Mucosa of descending colon (tissue), 3 donors: ENCODE results near the gene ATP6V0C. TPM values are rescaled to one million over a fixed set of nuclear protein-coding genes. Genes with fewer than 3 reads are reported as not detected.

ENCODE experiments used
- ATAC-seq: fragments of 200-7000 bp; cut with Tn5 transposase; one replicate; pipeline ENCODE4 v1.9.1; 2020; ENCODE audit warnings: mild to moderate bottlenecking, moderate library complexity
- DNase-seq, 3 donors: peaks; one replicate each; pipeline ENCODE4 v3.0.0-alpha.2; 2020
- H3K36me3 ChIP-seq: fragments of 200-600 bp; one replicate; pipeline ENCODE4 v1.8.0; 2021; ENCODE audit warnings: low read depth, mild to moderate bottlenecking
- H3K4me1 ChIP-seq: fragments of 200-600 bp; one replicate; pipeline ENCODE4 v1.8.0; 2021; ENCODE audit warnings: low read depth, mild to moderate bottlenecking
- H3K4me3 ChIP-seq: fragments of 200-600 bp; one replicate; pipeline ENCODE4 v1.8.0; 2021; ENCODE audit warnings: mild to moderate bottlenecking
- H3K9me3 ChIP-seq: fragments of 200-600 bp; one replicate; pipeline ENCODE4 v1.8.0; 2021; ENCODE audit warnings: mild to moderate bottlenecking
- CTCF ChIP-seq: fragments of 200-600 bp; IDR thresholded peaks from one replicate; pipeline ENCODE4 v1.8.0; 2022; ENCODE audit warnings: antibody characterized with exemption, mild to moderate bottlenecking
- intact Hi-C, 2 donors: fragments of 100-400 bp; cut with DNase I in 1 of 2; cut with micrococcal nuclease in 1 of 2; formaldehyde crosslinking; loops; one replicate each; pipeline versions ENCODE4 v1.11.0 to v1.11.1; 2022; cut with DNase I, micrococcal nuclease
- total RNA-seq, 3 donors: library from RNA; stranded (reverse); fragmentation: NEBNext Ultra II Directional in 2 of 3; extraction: Animal tissue kit (Norgen Biotek cat#: 25700) in 2 of 3; gene quantifications; one replicate each; pipeline versions ENCODE4 v1.2.1 to v1.2.4, GENCODE V29; 2021 to 2023
- donor health status: DM: no; HTN: no; CAD: no; lungs with moderate emphysema.
- donor health status: DM: no; HTN: no; CAD: no.
- donor health status: DM: no; HTN: yes; CAD: no.

Gene ATP6V0C
- total RNA-seq, 3 donors from 2014 or later = 171 to 261 (median 201) TPM

- Histone ChIP-seq H3K4me1 (peaks cover 12% of the 10 kb centered on the region), H3K36me3 (no peaks in the 10 kb centered on the region), H3K9me3 (no peaks in the 10 kb centered on the region), H3K4me3 (no peak overlapping the region)
- TF ChIP-seq CTCF = no peak
- intact Hi-C loops = loop anchor here in 1 of 2 donors (10.0 kb wide), 1 partner anchor 162 kb away; no protein-coding TSS in a partner anchor
- peak; percentile 9 for ATAC-seq
- DNase-seq = peak in 2 of 3 donors; percentile 38 to 61
These were observed 16.6 kb upstream of the ATP6V0C start for GRCh38 chr16:2497116-2497630.

GRCh38 chr16:2497695-2498484 lies 15.9 kb upstream of the ATP6V0C start:
- Histone ChIP-seq H3K9me3 (no peaks in the 10 kb centered on the region), H3K36me3 (no peaks in the 10 kb centered on the region), H3K4me3 (no peak overlapping the region), H3K4me1 (peaks cover 12% of the 10 kb centered on the region)
- intact Hi-C loops = loop anchor here in 1 of 2 donors (10.0 kb wide), 1 partner anchor 163 kb away; no protein-coding TSS in a partner anchor
- no peak for TF ChIP-seq CTCF
- ATAC-seq = no peak
- DNase-seq = no peak

- no peaks in the 10 kb centered on the region for H3K36me3 ChIP-seq
- peaks cover 12% of the 10 kb centered on the region for H3K4me1 ChIP-seq
- DNase-seq = no peak
- H3K9me3 ChIP-seq = no peaks in the 10 kb centered on the region
- no peak for ATAC-seq
- H3K4me3 ChIP-seq = no peak overlapping the region
- TF ChIP-seq CTCF = no peak
- intact Hi-C loops = loop anchor here in 1 of 2 donors (10.0 kb wide), 1 partner anchor 164 kb away; no protein-coding TSS in a partner anchor
These were observed 15.1 kb upstream of the ATP6V0C start for GRCh38 chr16:2498531-2499253.

- no peaks in the 10 kb centered on the region for H3K9me3 ChIP-seq
- H3K4me1 ChIP-seq = peaks cover 12% of the 10 kb centered on the region
- ATAC-seq (no peak), DNase-seq (no peak)
- H3K36me3 ChIP-seq = no peaks in the 10 kb centered on the region
- intact Hi-C loops = loop anchor here in 1 of 2 donors (10.0 kb wide), 1 partner anchor 165 kb away; no protein-coding TSS in a partner anchor
- H3K4me3 ChIP-seq = no peak overlapping the region
- TF ChIP-seq CTCF = no peak
These were observed 14.3 kb upstream of the ATP6V0C start for GRCh38 chr16:2499454-2499853.

GRCh38 chr16:2499890-2500429 lies 13.8 kb upstream of the ATP6V0C start:
- no peak overlapping the region for H3K4me3 ChIP-seq
- H3K9me3 ChIP-seq = no peaks in the 10 kb centered on the region
- H3K4me1 ChIP-seq = peaks cover 12% of the 10 kb centered on the region
- intact Hi-C loops = loop anchor here in 1 of 2 donors (10.0 kb wide), 1 partner anchor 165 kb away; no protein-coding TSS in a partner anchor
- no peaks in the 10 kb centered on the region for H3K36me3 ChIP-seq
- ATAC-seq = no peak
- no peak for DNase-seq
- TF ChIP-seq CTCF = no peak
